Measurements from ENCODE around the gene UQCRC1. TPM values are rescaled to one million over a fixed set of nuclear protein-coding genes. Genes with fewer than 3 reads are reported as not detected.

The UQCRC1 gene
- total RNA-seq, 1 experiment from 2014 or later = 278 TPM

DNA sequence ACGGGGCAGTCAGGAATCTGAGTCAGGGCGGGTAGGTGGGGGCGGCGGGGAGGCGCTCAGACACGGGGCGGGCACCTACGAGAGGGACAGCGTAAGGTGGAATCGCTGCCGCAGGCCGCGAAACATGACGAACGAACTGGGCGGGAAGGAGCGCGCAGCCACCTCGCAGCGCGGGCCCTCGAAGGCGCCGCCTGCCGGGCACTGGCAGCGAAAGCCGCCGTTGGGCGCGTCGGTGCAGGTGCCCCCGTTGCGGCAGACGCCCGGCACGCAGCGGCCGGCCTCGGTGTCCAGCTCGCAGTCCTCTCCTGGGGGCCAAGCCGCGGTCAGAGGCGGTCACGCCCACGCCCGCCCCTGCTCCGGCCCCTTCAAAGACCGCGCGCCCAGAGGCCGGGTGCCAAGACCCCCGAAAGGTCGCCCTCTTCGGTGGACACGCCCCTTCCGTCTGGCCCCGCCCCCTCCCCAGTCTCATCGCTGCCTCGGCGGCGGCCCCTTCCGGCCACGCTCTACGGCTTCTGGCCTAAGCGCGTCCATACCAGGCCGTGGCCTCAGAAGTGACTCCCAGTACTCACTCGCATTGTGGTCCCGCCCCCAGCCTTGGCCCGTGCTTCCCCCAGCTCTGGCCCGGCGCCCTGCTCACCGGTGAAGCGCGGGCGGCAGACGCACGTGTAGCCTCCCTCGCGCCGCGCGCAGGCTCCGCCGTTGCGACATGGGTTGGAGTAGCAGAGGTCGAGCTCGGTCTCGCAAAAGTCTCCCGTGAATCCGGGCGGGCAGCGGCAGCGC, 46.8 kb upstream of the UQCRC1 start:
- ChIA-PET CTCF (no interaction called here), POLR2A (no interaction called here)
- BruUV-seq (replicated peaks) = no TSS peak
- Histone ChIP-seq H3K4me1 (no peaks in the 10 kb centered on the region), H3K9me3 (no peaks in the 10 kb centered on the region), H3K27me3 (replicated peaks; ENCODE audit: control insufficient read depth, insufficient read depth, low read length) (no peaks in the 10 kb centered on the region), H3K4me3 (ENCODE audit: low read depth, low read length) (no peak overlapping the region), H3K36me3 (ENCODE audit: control insufficient read depth, insufficient read depth, low read length) (peaks cover 11% of the 10 kb centered on the region)
- Mint-ChIP-seq H3K27ac (ENCODE audit: unreplicated experiment) (no peak overlapping the region), H3K9me3 (ENCODE audit: unreplicated experiment) (no peaks in the 10 kb centered on the region), H3K4me1 (ENCODE audit: low read depth, unreplicated experiment) (no peaks in the 10 kb centered on the region), H3K4me3 (ENCODE audit: unreplicated experiment) (no peak overlapping the region), H3K27me3 (ENCODE audit: insufficient read depth, unreplicated experiment) (no peaks in the 10 kb centered on the region), H3K36me3 (ENCODE audit: insufficient read depth, unreplicated experiment) (peaks cover 77% of the 10 kb centered on the region)
- intact Hi-C loops (cut with micrococcal nuclease; ENCODE audit: unreplicated experiment) = no loop called here
- no peak for DNase-seq
- TF ChIP-seq, protein P1, sequence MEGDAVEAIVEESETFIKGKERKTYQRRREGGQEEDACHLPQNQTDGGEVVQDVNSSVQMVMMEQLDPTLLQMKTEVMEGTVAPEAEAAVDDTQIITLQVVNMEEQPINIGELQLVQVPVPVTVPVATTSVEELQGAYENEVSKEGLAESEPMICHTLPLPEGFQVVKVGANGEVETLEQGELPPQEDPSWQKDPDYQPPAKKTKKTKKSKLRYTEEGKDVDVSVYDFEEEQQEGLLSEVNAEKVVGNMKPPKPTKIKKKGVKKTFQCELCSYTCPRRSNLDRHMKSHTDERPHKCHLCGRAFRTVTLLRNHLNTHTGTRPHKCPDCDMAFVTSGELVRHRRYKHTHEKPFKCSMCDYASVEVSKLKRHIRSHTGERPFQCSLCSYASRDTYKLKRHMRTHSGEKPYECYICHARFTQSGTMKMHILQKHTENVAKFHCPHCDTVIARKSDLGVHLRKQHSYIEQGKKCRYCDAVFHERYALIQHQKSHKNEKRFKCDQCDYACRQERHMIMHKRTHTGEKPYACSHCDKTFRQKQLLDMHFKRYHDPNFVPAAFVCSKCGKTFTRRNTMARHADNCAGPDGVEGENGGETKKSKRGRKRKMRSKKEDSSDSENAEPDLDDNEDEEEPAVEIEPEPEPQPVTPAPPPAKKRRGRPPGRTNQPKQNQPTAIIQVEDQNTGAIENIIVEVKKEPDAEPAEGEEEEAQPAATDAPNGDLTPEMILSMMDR (IDR thresholded peaks at IDR 0.05; ENCODE audit: insufficient read depth in 1 of 2, low read depth in 1 of 2, low read length in 1 of 2, severe bottlenecking in 1 of 2, unreplicated experiment in 1 of 2) = no peak

DNA sequence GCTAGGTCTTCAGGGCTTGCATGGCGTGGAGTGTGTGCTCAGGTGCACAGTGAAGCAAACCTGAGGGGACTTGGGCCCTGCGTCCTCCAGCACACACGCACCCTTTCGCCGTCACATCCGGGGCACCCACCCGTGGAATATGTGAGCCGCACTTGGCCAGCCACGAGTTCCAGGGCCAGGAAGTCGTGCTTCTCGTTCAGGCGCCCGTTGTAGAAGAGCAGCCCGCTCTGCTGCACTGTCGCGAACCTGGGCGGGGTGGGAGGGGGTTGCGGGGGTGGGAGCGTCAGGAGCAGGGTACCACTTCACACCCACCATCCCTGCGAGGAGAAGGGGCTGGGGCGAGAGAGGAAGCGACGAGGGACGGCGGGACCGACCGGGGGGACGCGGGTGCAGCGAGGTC, 46.2 kb upstream of the UQCRC1 start:
- intact Hi-C loops (cut with micrococcal nuclease; ENCODE audit: unreplicated experiment) = no loop called here

DNA sequence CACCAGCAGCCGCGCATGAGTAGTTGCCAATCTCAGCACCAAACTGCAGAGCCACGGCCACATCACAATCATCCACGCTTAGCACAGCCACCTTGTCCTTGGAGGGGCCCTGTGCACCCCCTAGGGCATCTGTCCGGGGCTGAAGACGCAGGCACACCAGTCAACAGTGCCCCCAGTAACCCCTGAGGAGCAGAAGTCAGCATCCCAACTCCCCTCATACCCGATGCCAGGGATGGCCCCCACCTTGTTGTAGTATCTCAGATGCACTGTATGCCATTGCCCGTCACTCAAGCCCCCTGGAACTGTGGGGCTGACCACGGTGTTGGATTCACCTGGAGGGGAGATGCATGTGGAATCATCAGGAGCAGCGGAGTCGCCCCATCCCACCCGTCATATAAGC, 45.6 kb upstream of the UQCRC1 start:
- ChIA-PET POLR2A (no interaction called here), CTCF (no interaction called here)
- H3K9me3 ChIP-seq = no peaks in the 10 kb centered on the region
- H3K27me3 ChIP-seq (replicated peaks; ENCODE audit: control insufficient read depth, insufficient read depth, low read length) = no peaks in the 10 kb centered on the region
- H3K4me1 ChIP-seq = no peaks in the 10 kb centered on the region
- TF ChIP-seq, protein P1 (IDR thresholded peaks at IDR 0.05; ENCODE audit: insufficient read depth in 1 of 2, low read depth in 1 of 2, low read length in 1 of 2, severe bottlenecking in 1 of 2, unreplicated experiment in 1 of 2) = no peak
- H3K4me3 ChIP-seq (ENCODE audit: low read depth, low read length) = no peak overlapping the region
- BruUV-seq (replicated peaks) = no TSS peak
- Mint-ChIP-seq H3K4me3 (ENCODE audit: unreplicated experiment) (no peak overlapping the region), H3K27me3 (ENCODE audit: insufficient read depth, unreplicated experiment) (no peaks in the 10 kb centered on the region), H3K36me3 (ENCODE audit: insufficient read depth, unreplicated experiment) (peaks cover 70% of the 10 kb centered on the region), H3K27ac (ENCODE audit: unreplicated experiment) (peak overlapping the region; percentile 35), H3K9me3 (ENCODE audit: unreplicated experiment) (no peaks in the 10 kb centered on the region), H3K4me1 (ENCODE audit: low read depth, unreplicated experiment) (no peaks in the 10 kb centered on the region)
- DNase-seq = no peak
- peaks cover 7% of the 10 kb centered on the region for H3K36me3 ChIP-seq (ENCODE audit: control insufficient read depth, insufficient read depth, low read length)
- intact Hi-C loops (cut with micrococcal nuclease; ENCODE audit: unreplicated experiment) = no loop called here

More for the DNA sequence above, 46.2 kb upstream of the UQCRC1 start:
- ChIA-PET CTCF (no interaction called here), POLR2A (no interaction called here)
- Mint-ChIP-seq H3K9me3 (ENCODE audit: unreplicated experiment) (no peaks in the 10 kb centered on the region), H3K27ac (ENCODE audit: unreplicated experiment) (no peak overlapping the region), H3K36me3 (ENCODE audit: insufficient read depth, unreplicated experiment) (peaks cover 76% of the 10 kb centered on the region), H3K4me3 (ENCODE audit: unreplicated experiment) (no peak overlapping the region), H3K27me3 (ENCODE audit: insufficient read depth, unreplicated experiment) (no peaks in the 10 kb centered on the region), H3K4me1 (ENCODE audit: low read depth, unreplicated experiment) (no peaks in the 10 kb centered on the region)
- Histone ChIP-seq H3K9me3 (no peaks in the 10 kb centered on the region), H3K36me3 (ENCODE audit: control insufficient read depth, insufficient read depth, low read length) (peaks cover 11% of the 10 kb centered on the region), H3K27me3 (replicated peaks; ENCODE audit: control insufficient read depth, insufficient read depth, low read length) (no peaks in the 10 kb centered on the region), H3K4me1 (no peaks in the 10 kb centered on the region), H3K4me3 (ENCODE audit: low read depth, low read length) (no peak overlapping the region)
- no peak for DNase-seq
- no TSS peak for BruUV-seq (replicated peaks)
- TF ChIP-seq, protein P1 (IDR thresholded peaks at IDR 0.05; ENCODE audit: insufficient read depth in 1 of 2, low read depth in 1 of 2, low read length in 1 of 2, severe bottlenecking in 1 of 2, unreplicated experiment in 1 of 2) = no peak

Measured in Caco-2 (cell line).